HCT116 (cell line): ENCODE measurements around the gene SLC4A11. TPM values are rescaled to one million over a fixed set of nuclear protein-coding genes. Genes with fewer than 3 reads are reported as not detected.

Experiments used
- ATAC-seq: fragments of 200-7000 bp; cut with Tn5 transposase; 2 replicates; pipeline ENCODE4 v1.9.1; 2020; ENCODE audit warnings: mild to moderate bottlenecking, moderate library complexity
- BruUV-seq: library from RNA; stranded (reverse); fragments of 400-500 nt; replicated peaks from 2 replicates; lab custom pipeline; 2021; lab: Mats Ljungman, UMichigan
- CTCF ChIA-PET: fragments of 300-600 bp; sonication (Branson Sonifier 250); formaldehyde crosslinking; loops from one replicate; lab custom pipeline; 2021; ENCODE audit warnings: antibody characterized with exemption; lab: Charles Lee
- POLR2A ChIA-PET: fragments of 300-600, 350-600 bp; sonication (Branson Sonifier 250); formaldehyde crosslinking; loops from one replicate; lab custom pipeline; 2021; ENCODE audit warnings: antibody characterized with exemption; lab: Charles Lee
- RAD21 ChIA-PET, 2 experiments: fragments of 300-600 bp; sonication (Branson Sonifier 250); formaldehyde crosslinking; loops; one replicate each; lab custom pipeline; 2023; ENCODE audit warnings: low total read pairs in 2 of 2; ENCODE audit not compliant: uncharacterized antibody in 2 of 2, unreplicated experiment in 2 of 2, low non-redundant PET in 1 of 2; lab: Charles Lee
- DNase-seq: peaks from one replicate; pipeline ENCODE4 v3.0.0-alpha.2; 2010; ENCODE audit warnings: low read depth, low spot score
- H2AFZ ChIP-seq: fragments of 200-600 bp; shearing (Covaris generic), sonication (generic); 2 replicates; pipeline ENCODE4 v1.6.1; 2017; ENCODE audit warnings: low read depth, mixed run types, mixed read lengths, antibody characterized with exemption, low read length; ENCODE audit not compliant: poor library complexity, severe bottlenecking
- H3K27ac ChIP-seq: 2 replicates; pipeline ENCODE4 v1.5.1; 2012; ENCODE audit warnings: low read depth, low read length
- H3K27me3 ChIP-seq: fragments of 200-600 bp; sonication (generic); 2 replicates; pipeline ENCODE4 v1.6.1; 2016; ENCODE audit warnings: mixed run types, low read length, mixed read lengths; ENCODE audit not compliant: insufficient read depth
- H3K36me3 ChIP-seq, 2 experiments: fragments of 200-500 bp in 1 of 2; fragments of 200-600 bp in 1 of 2; sonication (Bioruptor generic) in 1 of 2; sonication (generic) in 1 of 2; 2 replicates each; pipeline versions ENCODE4 v1.5.1 to v1.6.1; 2014 to 2016; ENCODE audit warnings: low read length in 2 of 2, inconsistent platforms in 1 of 2, mixed read lengths in 1 of 2, mixed run types in 1 of 2; ENCODE audit not compliant: insufficient read depth in 2 of 2, control insufficient read depth in 1 of 2
- H3K4me1 ChIP-seq, 2 experiments: fragments of 200-600 bp in 1 of 2; sonication (generic) in 1 of 2; 2 replicates each; pipeline versions ENCODE4 v1.5.1 to v1.6.1; 2012 to 2017; ENCODE audit warnings: low read length in 2 of 2, inconsistent platforms in 1 of 2, mild to moderate bottlenecking in 1 of 2, mixed read lengths in 1 of 2, mixed run types in 1 of 2, moderate library complexity in 1 of 2; ENCODE audit not compliant: insufficient read depth in 2 of 2, control insufficient read depth in 1 of 2
- H3K4me2 ChIP-seq: fragments of 200-600 bp; sonication (generic); 2 replicates; pipeline ENCODE4 v1.6.1; 2017; ENCODE audit warnings: mixed run types, low read length, mixed read lengths
- H3K4me3 ChIP-seq, 2 experiments: fragments of 200-600 bp in 1 of 2; sonication (generic) in 1 of 2; replicated peaks in 1 of 2; 2 replicates each; pipeline ENCODE4 v1.5.1; 2011 to 2016; ENCODE audit warnings: low read length in 2 of 2, control low read depth in 1 of 2, low read depth in 1 of 2, mild to moderate bottlenecking in 1 of 2, mixed read lengths in 1 of 2, mixed run types in 1 of 2
- H3K79me2 ChIP-seq: fragments of 200-600 bp; sonication (generic); 2 replicates; pipeline ENCODE4 v1.6.1; 2017; ENCODE audit warnings: mild to moderate bottlenecking, mixed run types, low read length, moderate library complexity, mixed read lengths; ENCODE audit not compliant: insufficient read depth
- H3K9ac ChIP-seq: fragments of 200-600 bp; sonication (generic); 2 replicates; pipeline ENCODE4 v1.6.1; 2016; ENCODE audit warnings: low read length, mixed read lengths
- H3K9me2 ChIP-seq: fragments of 200-600 bp; sonication (generic), shearing (Covaris generic); 2 replicates; pipeline ENCODE4 v1.6.1; 2017; ENCODE audit warnings: mixed run types, mild to moderate bottlenecking, moderate library complexity; ENCODE audit not compliant: insufficient read depth
- H3K9me3 ChIP-seq, 2 experiments: fragments of 200-500 bp in 1 of 2; fragments of 200-600 bp in 1 of 2; sonication (Bioruptor generic) in 1 of 2; sonication (generic) in 1 of 2; 2 replicates each; pipeline ENCODE4 v1.6.1; 2014 to 2017; ENCODE audit warnings: low read length in 2 of 2, mixed read lengths in 2 of 2, inconsistent platforms in 1 of 2, low read depth in 1 of 2, mild to moderate bottlenecking in 1 of 2, mixed run types in 1 of 2, moderate library complexity in 1 of 2; ENCODE audit not compliant: control insufficient read depth in 1 of 2, insufficient read depth in 1 of 2
- H4K20me1 ChIP-seq: fragments of 200-600 bp; sonication (generic), shearing (Covaris generic); 2 replicates; pipeline ENCODE4 v1.6.1; 2017; ENCODE audit warnings: mixed run types, mild to moderate bottlenecking, moderate library complexity; ENCODE audit not compliant: insufficient read depth
- ATF3 ChIP-seq: IDR thresholded peaks from 2 replicates; pipeline ENCODE4 v1.6.1; 2012
- CBX3 ChIP-seq: IDR thresholded peaks from 2 replicates; pipeline ENCODE4 v1.6.1; 2012; ENCODE audit warnings: low read depth
- CEBPB ChIP-seq: IDR thresholded peaks from 2 replicates; pipeline ENCODE4 v1.6.1; 2012; ENCODE audit warnings: low read depth
- CTCF ChIP-seq, 3 experiments: fragments of 200-600 bp in 1 of 3; sonication (generic) in 1 of 3; IDR thresholded peaks in 2 of 3; conservative IDR thresholded peaks in 1 of 3; 2 replicates each; pipeline ENCODE4 v1.5.1; 2012 to 2017; ENCODE audit warnings: low read depth in 2 of 3, low read length in 2 of 3, antibody characterized with exemption in 1 of 3, borderline replicate concordance in 1 of 3, control low read depth in 1 of 3, mild to moderate bottlenecking in 1 of 3, mixed read lengths in 1 of 3, mixed run types in 1 of 3, moderate library complexity in 1 of 3; ENCODE audit not compliant: insufficient read depth in 1 of 3
- EZH2phosphoT487 ChIP-seq: fragments of 200-600 bp; IDR thresholded peaks from 2 replicates; pipeline ENCODE4 v1.6.1; 2018; ENCODE audit warnings: antibody characterized with exemption, borderline replicate concordance
- POLR2AphosphoS5 ChIP-seq: IDR thresholded peaks from 2 replicates; pipeline ENCODE4 v1.6.1; 2011; ENCODE audit warnings: mild to moderate bottlenecking, low read depth, low read length, moderate library complexity
- RAD21 ChIP-seq: IDR thresholded peaks from 2 replicates; pipeline ENCODE4 v1.6.1; 2012; ENCODE audit warnings: low read depth, mild to moderate bottlenecking
- SIN3A ChIP-seq: IDR thresholded peaks from 2 replicates; pipeline ENCODE4 v1.6.1; 2012; ENCODE audit warnings: low read depth
- ZFX ChIP-seq: fragments of 450-650 bp; IDR thresholded peaks from 2 replicates; pipeline ENCODE4 v1.6.1; 2017
- intact Hi-C: fragments of 100-400 bp; cut with micrococcal nuclease; formaldehyde crosslinking; loops from 2 replicates; pipeline ENCODE4 v1.10.0; 2022
- total RNA-seq: library from RNA; stranded (reverse); gene quantifications from one replicate; pipeline ENCODE4 v1.2.1, GENCODE V29; 2021; ENCODE audit not compliant: unreplicated experiment

The SLC4A11 gene
- total RNA-seq, 1 experiment from 2014 or later: 22.7 TPM

DNA sequence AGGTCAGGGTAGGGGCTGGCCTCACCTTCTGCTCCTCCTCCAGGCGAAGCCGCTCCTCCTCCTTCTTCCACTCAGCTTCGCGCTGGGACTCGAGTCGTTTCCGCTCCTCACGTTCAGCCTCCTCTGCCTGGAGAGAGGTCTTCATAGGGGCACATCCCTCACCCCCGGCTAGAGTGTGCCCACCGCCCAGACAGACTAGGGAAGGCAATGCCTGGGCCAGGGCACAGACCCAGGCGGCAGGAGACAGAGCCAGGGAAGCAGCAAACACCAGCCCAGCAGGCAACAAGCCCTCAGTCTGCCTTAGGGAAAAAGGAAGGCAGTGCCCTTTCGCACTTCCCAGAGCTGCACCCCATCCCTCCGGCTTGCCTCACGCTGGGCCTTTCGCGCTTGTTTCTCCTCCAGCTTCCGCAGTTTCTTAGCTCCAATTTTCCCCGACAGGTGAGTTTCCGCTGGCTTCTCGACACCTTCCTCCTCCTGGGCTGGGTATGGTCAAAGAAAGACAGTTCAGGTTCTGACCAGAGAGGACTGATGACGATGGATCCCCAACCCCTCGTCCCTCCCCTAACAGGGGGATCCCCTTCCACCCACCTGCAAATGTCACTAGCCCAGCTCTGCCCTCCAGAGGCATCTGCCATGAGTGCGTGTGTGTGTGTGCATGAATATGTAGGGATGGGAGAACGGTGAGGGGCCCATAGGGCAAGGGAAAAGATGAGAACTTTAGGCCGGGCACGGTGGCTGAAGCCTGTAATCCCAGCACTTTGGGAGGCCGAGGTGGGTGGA is 38.8 kb downstream of the SLC4A11 start (continued):
- TF ChIP-seq CTCF (IDR thresholded peaks at IDR 0.05 in 2 of 3, conservative IDR thresholded peaks at IDR 0.05 in 1 of 3; ENCODE audit: borderline replicate concordance in 1 of 3, insufficient read depth in 1 of 3, low read depth in 2 of 3, low read length in 2 of 3) (no peak), CBX3 (no peak)

- Histone ChIP-seq H3K27me3 (no peaks in the 10 kb centered on the region), H4K20me1 (no peaks in the 10 kb centered on the region), H3K36me3 (peaks cover 28 to 35% of the 10 kb centered on the region in 2 experiments; a peak in 3 of 4 replicates), H3K9ac (no peak overlapping the region), H3K79me2 (peaks cover 23% of the 10 kb centered on the region), H3K9me3 (no peaks in the 10 kb centered on the region), H3K9me2 (no peaks in the 10 kb centered on the region), H3K4me3 (no peak overlapping the region), H3K4me1 (peaks cover 4 to 9% of the 10 kb centered on the region in 2 experiments; a peak in 2 of 4 replicates), H3K27ac (no peak overlapping the region), H2AFZ (no peak overlapping the region), H3K4me2 (no peak overlapping the region)
- ChIA-PET CTCF (no interaction called here), RAD21 (no interaction called here), POLR2A (no interaction called here)
- no peak for TF ChIP-seq ATF3
- TF ChIP-seq CEBPB: no peak
- no peak for TF ChIP-seq ZFX
- TF ChIP-seq POLR2AphosphoS5: no peak
- no peak for TF ChIP-seq RAD21
- TF ChIP-seq EZH2phosphoT487: no peak
- TF ChIP-seq SIN3A: no peak
- TF ChIP-seq CBX3: no peak
- no peak for TF ChIP-seq CTCF (IDR thresholded peaks at IDR 0.05 in 2 of 3, conservative IDR thresholded peaks at IDR 0.05 in 1 of 3; ENCODE audit: borderline replicate concordance in 1 of 3, insufficient read depth in 1 of 3, low read depth in 2 of 3, low read length in 2 of 3)
- ATAC-seq (no peak), DNase-seq (no peak)
- intact Hi-C loops: no loop called here
- no TSS peak for BruUV-seq
These were observed 39.8 kb downstream of the SLC4A11 start for GRCh38 chr20:3199206-3199605.
